ENCODE measurements around the gene GAB3. TPM values are rescaled to one million over a fixed set of nuclear protein-coding genes. Genes with fewer than 3 reads are reported as not detected.
"Not testable (repeated sequence)": the region's sequence is repeated elsewhere in the genome, so short reads cannot be mapped to it uniquely, and the experiment has no call there.

GAB3 gene
- total RNA-seq, 2 donors from 2014 or later, result 0.66 to 3.4 TPM

GRCh38 chrX:154641740-154642139 is 109.1 kb downstream of the GAB3 start:
- H3K36me3 ChIP-seq (replicated peaks in 1 of 2; ENCODE audit: insufficient read depth in 1 of 2, low read depth in 2 of 2); intact Hi-C loops (cut with DNase I); H3K27me3 ChIP-seq; H3K27ac ChIP-seq; H3K4me3 ChIP-seq; H3K4me1 ChIP-seq; H3K9me3 ChIP-seq; DNase-seq; ATAC-seq: not testable (repeated sequence)
- no CpG with 5 or more reads among the region's 10 CpGs for WGBS, 2 donors

GRCh38 chrX:154633661-154634060 is 117.2 kb downstream of the GAB3 start:
- ATAC-seq; DNase-seq; intact Hi-C loops (cut with DNase I); H3K4me3 ChIP-seq; H3K27ac ChIP-seq; H3K27me3 ChIP-seq; H3K36me3 ChIP-seq (replicated peaks in 1 of 2; ENCODE audit: insufficient read depth in 1 of 2, low read depth in 2 of 2); H3K9me3 ChIP-seq; H3K4me1 ChIP-seq: not testable (repeated sequence)
- no CpG with 5 or more reads among the region's 11 CpGs for WGBS, 2 donors

GRCh38 chrX:154630949-154631348 is 119.9 kb downstream of the GAB3 start:
- H3K4me1 ChIP-seq; H3K27ac ChIP-seq; intact Hi-C loops (cut with DNase I); H3K9me3 ChIP-seq; ATAC-seq; H3K27me3 ChIP-seq; DNase-seq; H3K4me3 ChIP-seq; H3K36me3 ChIP-seq (replicated peaks in 1 of 2; ENCODE audit: insufficient read depth in 1 of 2, low read depth in 2 of 2): not testable (repeated sequence)
- WGBS, 2 donors, result no CpG with 5 or more reads among the region's 11 CpGs

GRCh38 chrX:154628960-154629359 is 121.9 kb downstream of the GAB3 start:
- DNase-seq; H3K9me3 ChIP-seq; intact Hi-C loops (cut with DNase I); H3K4me3 ChIP-seq; H3K4me1 ChIP-seq; H3K36me3 ChIP-seq (replicated peaks in 1 of 2; ENCODE audit: insufficient read depth in 1 of 2, low read depth in 2 of 2); H3K27ac ChIP-seq; H3K27me3 ChIP-seq: not testable (repeated sequence)
- ATAC-seq, result peak; percentile 56
- no CpG with 5 or more reads among the region's 5 CpGs for WGBS, 2 donors

Small RNA genes within 50 kb of the gene (small RNA-seq; reads per million reads assigned to genes)
- not detected for gene SNORA36A

Other genes starting within 250 kb of the GAB3 start
- gene FAM3A, start 234.8 kb downstream of the GAB3 start, total RNA-seq, result 10 to 100 TPM; 32.3 to 48.3 TPM
- gene G6PD, start 204.2 kb downstream of the GAB3 start, total RNA-seq, result 10 to 100 TPM in 1 of 2 donors, 1 to 10 TPM in 1; 7.6 to 16.1 TPM
- 10 to 100 TPM in 1 of 2 donors, 1 to 10 TPM in 1; 9.9 to 11.9 TPM for gene IKBKG, start 203.5 kb downstream of the GAB3 start, total RNA-seq
- not detected for gene CTAG1A, start 165.9 kb downstream of the GAB3 start, total RNA-seq
- gene CTAG1B, start 131.8 kb downstream of the GAB3 start, total RNA-seq, result not detected
- gene CTAG2, start 97.5 kb downstream of the GAB3 start, total RNA-seq, result not detected
- 10 to 100 TPM; 17.9 to 26.0 TPM for gene DKC1, start 11.8 kb upstream of the GAB3 start, total RNA-seq
- gene MPP1, start 54.4 kb upstream of the GAB3 start, total RNA-seq, result 10 to 100 TPM; 24.9 to 31.6 TPM
- not detected for gene SMIM9, start 83.6 kb upstream of the GAB3 start, total RNA-seq
- gene F8A1, start 135.3 kb upstream of the GAB3 start, total RNA-seq, result 10 to 100 TPM; 20.8 to 21.5 TPM

All from body of pancreas (tissue), 4 donors.